GM12878 (cell line): ENCODE results near the gene RAPGEF4. TPM values are rescaled to one million over a fixed set of nuclear protein-coding genes. Genes with fewer than 3 reads are reported as not detected.

Experiments
- ATAC-seq: fragments of 200-7000 bp; cut with Tn5 transposase; 3 replicates; pipeline ENCODE4 v1.9.1; 2020; ENCODE audit warnings: mild to moderate bottlenecking, moderate library complexity
- BruUV-seq: library from RNA; stranded (reverse); fragments of 400-500 nt; replicated peaks from 2 replicates; lab custom pipeline; 2021; lab: Mats Ljungman, UMichigan
- CTCF ChIA-PET: fragments of 300-600 bp; sonication (Branson Sonifier 250); formaldehyde crosslinking; extraction: SDS; loops from one replicate; lab custom pipeline; 2021; ENCODE audit warnings: inconsistent platforms; lab: Yijun Ruan, JAX
- POLR2A ChIA-PET: fragments of 350-600 bp; formaldehyde crosslinking; extraction: SDS; loops from one replicate; lab custom pipeline; 2021; ENCODE audit warnings: inconsistent platforms; lab: Charles Lee
- RAD21 ChIA-PET: fragments of 300-600 bp; sonication (Branson Sonifier 250); formaldehyde crosslinking; loops from one replicate; lab custom pipeline; 2023; ENCODE audit warnings: antibody characterized with exemption; ENCODE audit not compliant: unreplicated experiment; lab: Charles Lee
- SMC1A ChIA-PET: fragments of 300-600 bp; sonication (Branson Sonifier 250); formaldehyde crosslinking; loops from one replicate; lab custom pipeline; 2023; ENCODE audit not compliant: unreplicated experiment, uncharacterized antibody; lab: Charles Lee
- DNase-seq: peaks from one replicate; pipeline ENCODE4 v3.0.0-alpha.2; 2011; ENCODE audit warnings: low read depth, low spot score
- FAIRE-seq: peaks from 3 replicates; lab custom pipeline; 2011; peaks lifted over from hg19 to GRCh38; lab: Jason Lieb, UNC
- H2AFZ ChIP-seq: 2 replicates; pipeline ENCODE4 v1.6.0; 2011; ENCODE audit warnings: low read depth, low read length, control low read depth; ENCODE audit not compliant: control insufficient read depth
- H3K27ac ChIP-seq: 2 replicates; pipeline ENCODE4 v1.5.1; 2011; ENCODE audit warnings: control low read depth; ENCODE audit not compliant: control insufficient read depth, insufficient read depth
- H3K27me3 ChIP-seq, 2 experiments: replicated peaks in 1 of 2; 2 replicates each; pipeline versions ENCODE4 v1.6.0 to v1.6.1; 2011; ENCODE audit warnings: low read length in 1 of 2; ENCODE audit not compliant: control insufficient read depth in 2 of 2, insufficient read depth in 2 of 2
- H3K36me3 ChIP-seq, 2 experiments: 2 replicates each; pipeline ENCODE4 v1.5.1; 2011; ENCODE audit warnings: low read length in 1 of 2; ENCODE audit not compliant: control insufficient read depth in 2 of 2, insufficient read depth in 2 of 2
- H3K4me1 ChIP-seq: 2 replicates; pipeline ENCODE4 v1.6.1; 2011; ENCODE audit warnings: mild to moderate bottlenecking, low read length, moderate library complexity, mixed read lengths; ENCODE audit not compliant: control insufficient read depth, insufficient read depth
- H3K4me2 ChIP-seq: 2 replicates; pipeline ENCODE4 v1.6.0; 2011; ENCODE audit warnings: control low read depth; ENCODE audit not compliant: control insufficient read depth, insufficient read depth
- H3K4me3 ChIP-seq: fragments of 200-600 bp; sonication (generic); 2 replicates; pipeline ENCODE4 v1.5.1; 2016
- H3K79me2 ChIP-seq: 2 replicates; pipeline ENCODE4 v1.6.0; 2011; ENCODE audit warnings: low read length; ENCODE audit not compliant: control insufficient read depth, insufficient read depth
- H3K9ac ChIP-seq: 2 replicates; pipeline ENCODE4 v1.8.0; 2011; ENCODE audit warnings: low read length, control low read depth, mixed read lengths; ENCODE audit not compliant: control insufficient read depth, insufficient read depth
- H3K9me3 ChIP-seq: replicated peaks from 3 replicates; pipeline ENCODE4 v1.5.1; 2011; ENCODE audit warnings: mild to moderate bottlenecking, low read length; ENCODE audit not compliant: control insufficient read depth, insufficient read depth
- H4K20me1 ChIP-seq: 2 replicates; pipeline ENCODE4 v1.6.0; 2011; ENCODE audit not compliant: control insufficient read depth, insufficient read depth
- CBFB ChIP-seq: IDR thresholded peaks from 2 replicates; pipeline ENCODE4 v1.6.1; 2016; ENCODE audit warnings: antibody characterized with exemption, low read depth
- GABPA ChIP-seq: IDR thresholded peaks from 2 replicates; pipeline ENCODE4 v1.6.1; 2014; ENCODE audit warnings: antibody characterized with exemption, low read depth, mild to moderate bottlenecking, inconsistent platforms
- IRF4 ChIP-seq: IDR thresholded peaks from 2 replicates; pipeline ENCODE4 v1.6.1; 2011; ENCODE audit warnings: low read depth, low read length
- JUNB ChIP-seq: IDR thresholded peaks from 2 replicates; pipeline ENCODE4 v1.6.1; 2016; ENCODE audit warnings: antibody characterized with exemption, mild to moderate bottlenecking
- PKNOX1 ChIP-seq: fragments of 450-650 bp; IDR thresholded peaks from 2 replicates; pipeline ENCODE4 v1.6.1; 2016; ENCODE audit warnings: mild to moderate bottlenecking
- RAD21 ChIP-seq: IDR thresholded peaks from 2 replicates; pipeline ENCODE4 v1.6.1; 2011; ENCODE audit warnings: mild to moderate bottlenecking, low read depth, low read length, moderate library complexity; ENCODE audit not compliant: insufficient read depth
- SUZ12 ChIP-seq: fragments of 200-600 bp; sonication (generic); IDR thresholded peaks from one replicate; pipeline ENCODE4 v1.6.1; 2018; ENCODE audit warnings: antibody characterized with exemption, mild to moderate bottlenecking; ENCODE audit not compliant: unreplicated experiment
- TBL1XR1 ChIP-seq: IDR thresholded peaks from 2 replicates; pipeline ENCODE4 v1.6.1; 2012; ENCODE audit warnings: low read depth, low read length, improper control_type of control experiment
- ZBED1 ChIP-seq: IDR thresholded peaks from 2 replicates; pipeline ENCODE4 v1.6.1; 2016; ENCODE audit warnings: borderline replicate concordance
- WGBS: methylation state at CpG from one replicate; pipeline ENCODE4 v1.1.6; 2016; ENCODE audit warnings: low lambda C conversion rate; ENCODE audit not compliant: insufficient replicate concordance, insufficient coverage; ENCODE audit errors: missing lambda C conversion rate; 5-methylcytosine and 5-hydroxymethylcytosine counted together
- in situ Hi-C: fragments of 300-500 bp; cut with MboI; formaldehyde crosslinking; loops from 9 replicates; pipeline ENCODE4 v1.14.3; 2018; ENCODE audit warnings: mixed read lengths
- intact Hi-C: fragments of 100-400 bp; cut with micrococcal nuclease; formaldehyde crosslinking; loops from one replicate; pipeline ENCODE4 v1.14.2; 2022; ENCODE audit not compliant: unreplicated experiment
- polyA plus RNA-seq, 11 experiments: library from polyadenylated mRNA; depleted of rRNA in 4 of 11; unstranded in 6 of 11; stranded (reverse) in 5 of 11; fragments of >200 nt; fragmentation: Nextera tagmentation in 4 of 11; fragmentation: Illumina TruSeq in 1 of 11; extraction: Ambion mirVana in 4 of 11; extraction: Trizol in 1 of 11; gene quantifications; 1 replicate in 1 of 11; 2 replicates in 10 of 11; pipeline versions ENCODE4 v1.2.1 to v1.2.3, GENCODE V29; 2011 to 2016; ENCODE audit warnings: inconsistent platforms in 2 of 11, missing spikeins in 2 of 11, low read depth in 1 of 11
- total RNA-seq, 4 experiments: library from RNA; depleted of rRNA in 3 of 4; stranded (reverse); fragments of >200 nt in 3 of 4; fragmentation: Illumina TruSeq in 1 of 4; extraction: Trizol in 1 of 4; gene quantifications; 2 replicates each; pipeline versions ENCODE4 v1.2.1 to v1.2.3, GENCODE V29; 2013 to 2021
- TF ChIP-seq, protein P1 (sequence below): fragments of 450-650 bp; IDR thresholded peaks from 2 replicates; pipeline ENCODE4 v1.6.1; 2018; ENCODE audit warnings: borderline replicate concordance, mild to moderate bottlenecking; ENCODE audit not compliant: partially characterized antibody
- TF ChIP-seq, protein P2 (sequence below), 3 experiments: IDR thresholded peaks in 2 of 3; conservative IDR thresholded peaks in 1 of 3; 2 replicates each; pipeline ENCODE4 v1.5.1; 2011; ENCODE audit warnings: low read depth in 3 of 3, low read length in 3 of 3, mild to moderate bottlenecking in 3 of 3, control low read depth in 2 of 3, moderate library complexity in 2 of 3, inconsistent platforms in 1 of 3, mixed read lengths in 1 of 3; ENCODE audit not compliant: control insufficient read depth in 2 of 3, insufficient read depth in 1 of 3; ENCODE audit errors: extremely low read depth in 1 of 3

The RAPGEF4 gene
- total and polyA plus RNA-seq, 10 of the 15 experiments (the other 5 are each of a cell fraction or from before 2014, with no cell fraction given) = 0.18 TPM; not detected in 8

DNA sequence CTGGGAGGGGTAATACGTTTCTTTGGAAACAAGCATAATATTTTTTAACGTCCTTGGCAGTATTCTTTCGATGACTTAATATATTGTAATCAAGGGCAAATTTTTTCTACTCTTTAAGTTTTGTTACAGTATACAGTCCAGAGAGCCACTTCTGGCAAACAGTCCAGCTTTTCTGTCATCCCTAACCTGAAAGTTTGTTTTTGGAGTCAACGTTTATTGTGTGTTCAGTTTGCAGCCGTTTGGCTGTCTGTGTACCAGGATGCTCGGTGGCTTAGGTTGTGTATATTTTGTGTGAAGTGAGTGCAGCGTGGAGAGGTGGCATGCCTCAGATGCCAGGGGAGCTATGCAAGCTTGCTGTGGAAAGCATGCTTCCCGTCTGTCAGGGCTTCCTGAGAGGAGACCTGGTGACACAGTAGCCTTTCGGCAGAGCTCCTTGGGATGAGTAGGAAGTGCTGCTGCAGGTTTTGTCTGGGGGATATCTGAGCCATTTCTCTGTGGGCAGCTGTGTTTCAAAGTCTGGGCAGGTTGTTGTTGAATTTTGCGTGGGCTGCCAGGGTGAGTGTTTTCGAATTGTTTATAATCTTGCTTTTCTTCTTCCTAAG lies 354.7 kb downstream of the RAPGEF4 start (continued):
- TF ChIP-seq PKNOX1 (no peak), GABPA (no peak), SUZ12 (no peak), IRF4 (no peak), JUNB (no peak), TBL1XR1 (no peak)
- TF ChIP-seq, protein P1, sequence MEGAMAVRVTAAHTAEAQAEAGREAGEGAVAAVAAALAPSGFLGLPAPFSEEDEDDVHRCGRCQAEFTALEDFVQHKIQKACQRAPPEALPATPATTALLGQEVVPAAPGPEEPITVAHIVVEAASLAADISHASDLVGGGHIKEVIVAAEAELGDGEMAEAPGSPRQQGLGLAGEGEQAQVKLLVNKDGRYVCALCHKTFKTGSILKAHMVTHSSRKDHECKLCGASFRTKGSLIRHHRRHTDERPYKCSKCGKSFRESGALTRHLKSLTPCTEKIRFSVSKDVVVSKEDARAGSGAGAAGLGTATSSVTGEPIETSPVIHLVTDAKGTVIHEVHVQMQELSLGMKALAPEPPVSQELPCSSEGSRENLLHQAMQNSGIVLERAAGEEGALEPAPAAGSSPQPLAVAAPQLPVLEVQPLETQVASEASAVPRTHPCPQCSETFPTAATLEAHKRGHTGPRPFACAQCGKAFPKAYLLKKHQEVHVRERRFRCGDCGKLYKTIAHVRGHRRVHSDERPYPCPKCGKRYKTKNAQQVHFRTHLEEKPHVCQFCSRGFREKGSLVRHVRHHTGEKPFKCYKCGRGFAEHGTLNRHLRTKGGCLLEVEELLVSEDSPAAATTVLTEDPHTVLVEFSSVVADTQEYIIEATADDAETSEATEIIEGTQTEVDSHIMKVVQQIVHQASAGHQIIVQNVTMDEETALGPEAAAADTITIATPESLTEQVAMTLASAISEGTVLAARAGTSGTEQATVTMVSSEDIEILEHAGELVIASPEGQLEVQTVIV = no peak

- peaks cover 0 to 4% of the 10 kb centered on the region in 2 experiments; a peak in 1 of 4 replicates for H3K36me3 ChIP-seq
- no peaks in the 10 kb centered on the region; the same call in 1 of the 2 replicates for H3K79me2 ChIP-seq
- no peaks in the 10 kb centered on the region for H3K27me3 ChIP-seq
- intact Hi-C loops = no loop called here
- TF ChIP-seq RAD21 (0 out of 2 replicates have a peak, but pooled peaks have one; percentile 24), ZBED1 (no peak), CBFB (no peak)
- TF ChIP-seq, protein P2, sequence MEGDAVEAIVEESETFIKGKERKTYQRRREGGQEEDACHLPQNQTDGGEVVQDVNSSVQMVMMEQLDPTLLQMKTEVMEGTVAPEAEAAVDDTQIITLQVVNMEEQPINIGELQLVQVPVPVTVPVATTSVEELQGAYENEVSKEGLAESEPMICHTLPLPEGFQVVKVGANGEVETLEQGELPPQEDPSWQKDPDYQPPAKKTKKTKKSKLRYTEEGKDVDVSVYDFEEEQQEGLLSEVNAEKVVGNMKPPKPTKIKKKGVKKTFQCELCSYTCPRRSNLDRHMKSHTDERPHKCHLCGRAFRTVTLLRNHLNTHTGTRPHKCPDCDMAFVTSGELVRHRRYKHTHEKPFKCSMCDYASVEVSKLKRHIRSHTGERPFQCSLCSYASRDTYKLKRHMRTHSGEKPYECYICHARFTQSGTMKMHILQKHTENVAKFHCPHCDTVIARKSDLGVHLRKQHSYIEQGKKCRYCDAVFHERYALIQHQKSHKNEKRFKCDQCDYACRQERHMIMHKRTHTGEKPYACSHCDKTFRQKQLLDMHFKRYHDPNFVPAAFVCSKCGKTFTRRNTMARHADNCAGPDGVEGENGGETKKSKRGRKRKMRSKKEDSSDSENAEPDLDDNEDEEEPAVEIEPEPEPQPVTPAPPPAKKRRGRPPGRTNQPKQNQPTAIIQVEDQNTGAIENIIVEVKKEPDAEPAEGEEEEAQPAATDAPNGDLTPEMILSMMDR (IDR thresholded peaks at IDR 0.05 in 2 of 3, conservative IDR thresholded peaks at IDR 0.05 in 1 of 3; ENCODE audit: control insufficient read depth in 2 of 3, extremely low read depth in 1 of 3, insufficient read depth in 1 of 3, low read depth in 3 of 3, low read length in 3 of 3) = 0 out of 6 replicates have a peak, but pooled peaks of 1 of the 3 experiments have one; percentile 18
- no peaks in the 10 kb centered on the region for H4K20me1 ChIP-seq
- no peak overlapping the region for H2AFZ ChIP-seq
- ChIA-PET CTCF (interaction anchor here (0.7 to 2.6 kb wide), 5 partner anchors 10 to 119 kb away, joined by 3 to 9 read pairs (median 4); no protein-coding TSS in a partner anchor), RAD21 (no interaction called here), POLR2A (no interaction called here), SMC1A (interaction anchor here (0.8 kb wide), 1 partner anchor 11 kb away, joined by 3 read pairs; no protein-coding TSS in a partner anchor)
- DNase-seq (no peak), ATAC-seq (no peak), FAIRE-seq (no peak)
- H3K4me2 ChIP-seq = no peak overlapping the region
- no peak overlapping the region for H3K4me3 ChIP-seq
- no peak overlapping the region for H3K9ac ChIP-seq
- H3K4me1 ChIP-seq = no peaks in the 10 kb centered on the region
- no peak overlapping the region for H3K27ac ChIP-seq
- in situ Hi-C loops = no loop called here
- H3K9me3 ChIP-seq = no peaks in the 10 kb centered on the region
- no TSS peak for BruUV-seq
- WGBS = 93% methylated on average over 10 of the region's 10 CpGs
These were observed 355.5 kb downstream of the RAPGEF4 start for GRCh38 chr2:173090973-173091660.
